ENCODE results near the gene PTGS1. TPM values are rescaled to one million over a fixed set of nuclear protein-coding genes. Genes with fewer than 3 reads are reported as not detected.
"Not testable (repeated sequence)": the region's sequence is repeated elsewhere in the genome, so short reads cannot be mapped to it uniquely, and the experiment has no call there.

Gene PTGS1
- total and polyA plus RNA-seq, 2 of the 13 experiments (the other 11 are each of a cell fraction or from before 2014, with no cell fraction given), result 0.07 to 0.08 TPM

GRCh38 chr9:122403381-122404000 is 32.7 kb downstream of the PTGS1 start (continued):
- TF ChIP-seq ZNF878 (CRISPR knock-in tag; IDR thresholded peaks at IDR 0.05) (no peak), EP300 (IDR thresholded peaks at IDR 0.05; ENCODE audit: low read depth in 2 of 2, low read length in 2 of 2) (no peak), EP300 (CRISPR knock-in tag; IDR thresholded peaks at IDR 0.05; ENCODE audit: borderline replicate concordance) (no peak)

GRCh38 chr9:122405304-122406069 is 34.7 kb downstream of the PTGS1 start:
- CTCF ChIA-PET (ENCODE audit: low intra/inter-chr PET ratio, low total read pairs); H3K4me3 ChIP-seq (replicated peaks in 1 of 3; ENCODE audit: insufficient read depth in 1 of 3, low read depth in 2 of 3, low read length in 3 of 3); BruUV-seq (replicated peaks); H3K4me2 ChIP-seq (ENCODE audit: low read depth, low read length); ATAC-seq; intact Hi-C loops (cut with micrococcal nuclease; ENCODE audit: unreplicated experiment); H3K36me3 ChIP-seq (replicated peaks in 1 of 2; ENCODE audit: control insufficient read depth in 1 of 2, insufficient read depth in 2 of 2, low read length in 2 of 2); DNase-seq (ENCODE audit: low spot score); H3K27ac ChIP-seq (ENCODE audit: extremely low read length, insufficient read depth, low read length); FAIRE-seq; H3K9ac ChIP-seq (ENCODE audit: insufficient read depth, low read depth, low read length); in situ Hi-C loops (cut with HindIII; ENCODE audit: extremely low pct_ligation_motif_present, low pct_unique_long_range_greater_than_20kb); H3K9me3 ChIP-seq (ENCODE audit: low read length); POLR2A ChIA-PET; H3K4me1 ChIP-seq (ENCODE audit: insufficient read depth, low read length); H3K79me2 ChIP-seq (ENCODE audit: insufficient read depth, low read length); H2AFZ ChIP-seq (ENCODE audit: low read length); H4K20me1 ChIP-seq (ENCODE audit: insufficient read depth, low read length); H3K27me3 ChIP-seq (ENCODE audit: control insufficient read depth in 1 of 2, insufficient read depth in 2 of 2, low read length in 2 of 2): not testable (repeated sequence)
- peak; percentile 39; the same call in 1 of the 2 replicates for TF ChIP-seq NFYB (CRISPR knock-in tag; IDR thresholded peaks at IDR 0.05)
- 61% methylated on average over 11 of the region's 15 CpGs for WGBS (ENCODE audit: low lambda C conversion rate)

Data from HepG2 (cell line).